ENCODE data around the gene ZNF865.

DNA sequence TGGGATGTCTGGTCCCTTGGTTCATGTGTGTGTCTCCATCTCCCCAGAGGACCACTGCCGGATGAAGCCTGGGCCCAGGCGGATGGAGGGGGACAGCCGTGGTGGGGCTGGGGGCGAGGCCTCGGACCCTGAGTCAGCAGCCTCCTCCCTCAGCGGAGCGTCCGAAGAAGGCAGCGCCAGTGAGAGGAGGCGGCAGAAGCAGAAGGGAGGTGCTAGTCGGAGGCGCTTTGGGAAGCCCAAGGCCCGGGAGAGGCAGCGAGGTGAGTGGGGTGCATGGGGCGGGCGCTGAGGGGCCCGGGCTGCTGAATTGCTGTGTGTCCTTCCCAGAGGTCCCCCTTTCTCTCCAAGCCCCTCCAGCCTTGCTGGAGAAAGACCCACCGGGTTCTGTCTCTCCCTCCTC is 45.8 kb downstream of the ZNF865 start:
- TF ChIP-seq, protein P1, sequence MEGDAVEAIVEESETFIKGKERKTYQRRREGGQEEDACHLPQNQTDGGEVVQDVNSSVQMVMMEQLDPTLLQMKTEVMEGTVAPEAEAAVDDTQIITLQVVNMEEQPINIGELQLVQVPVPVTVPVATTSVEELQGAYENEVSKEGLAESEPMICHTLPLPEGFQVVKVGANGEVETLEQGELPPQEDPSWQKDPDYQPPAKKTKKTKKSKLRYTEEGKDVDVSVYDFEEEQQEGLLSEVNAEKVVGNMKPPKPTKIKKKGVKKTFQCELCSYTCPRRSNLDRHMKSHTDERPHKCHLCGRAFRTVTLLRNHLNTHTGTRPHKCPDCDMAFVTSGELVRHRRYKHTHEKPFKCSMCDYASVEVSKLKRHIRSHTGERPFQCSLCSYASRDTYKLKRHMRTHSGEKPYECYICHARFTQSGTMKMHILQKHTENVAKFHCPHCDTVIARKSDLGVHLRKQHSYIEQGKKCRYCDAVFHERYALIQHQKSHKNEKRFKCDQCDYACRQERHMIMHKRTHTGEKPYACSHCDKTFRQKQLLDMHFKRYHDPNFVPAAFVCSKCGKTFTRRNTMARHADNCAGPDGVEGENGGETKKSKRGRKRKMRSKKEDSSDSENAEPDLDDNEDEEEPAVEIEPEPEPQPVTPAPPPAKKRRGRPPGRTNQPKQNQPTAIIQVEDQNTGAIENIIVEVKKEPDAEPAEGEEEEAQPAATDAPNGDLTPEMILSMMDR (IDR thresholded peaks at IDR 0.05 in 8 of 11, conservative IDR thresholded peaks at IDR 0.05 in 3 of 11): no peak
- no peak for TF ChIP-seq POLR2A (IDR thresholded peaks at IDR 0.05)
- no peak for TF ChIP-seq POLR2AphosphoS5 (IDR thresholded peaks at IDR 0.05)
